NCI-H69 (cell line): Measurements from ENCODE around the gene RAB10.
A peak's percentile ranks its signal among the peaks of the same experiment; 100 is the strongest.
"Not testable (repeated sequence)": the region's sequence is repeated elsewhere in the genome, so short reads cannot be mapped to it uniquely, and the experiment has no call there.

ENCODE experiments used
- DNase-seq: peaks from one replicate; lab custom pipeline; 2025; lab: John Stamatoyannopoulos, UW

RAB10 gene

GRCh38 chr2:26016012-26016705 is 17.7 kb upstream of the RAB10 start:
- DNase-seq, result no peak

- not testable (repeated sequence) for DNase-seq
Measured at GRCh38 chr2:26016706-26017045, 17.2 kb upstream of the RAB10 start.

- DNase-seq, result no peak
Measured at GRCh38 chr2:26017464-26018183, 16.3 kb upstream of the RAB10 start.

GRCh38 chr2:26018184-26019055 is 15.5 kb upstream of the RAB10 start:
- peak; percentile 69 for DNase-seq

- DNase-seq, result no peak
Measured at GRCh38 chr2:26020231-26020640, 13.6 kb upstream of the RAB10 start.

- no peak for DNase-seq
Measured at GRCh38 chr2:26024260-26024659, 9.6 kb upstream of the RAB10 start.

GRCh38 chr2:26025509-26025908 is 8.4 kb upstream of the RAB10 start:
- no peak for DNase-seq

GRCh38 chr2:26028083-26028482 is 5.8 kb upstream of the RAB10 start:
- DNase-seq, result not testable (repeated sequence)

- DNase-seq, result not testable (repeated sequence)
Measured at GRCh38 chr2:26032586-26033269, 1.2 kb upstream of the RAB10 start.

- peak; percentile 91 for DNase-seq
Measured at GRCh38 chr2:26033270-26033817, 540 bp upstream of the RAB10 start.

- peak; percentile 60 for DNase-seq
Measured at GRCh38 chr2:26034637-26034992, 731 bp downstream of the RAB10 start.

GRCh38 chr2:26035090-26035743 is 1.3 kb downstream of the RAB10 start:
- DNase-seq, result peak; percentile 25

GRCh38 chr2:26039603-26040323 is 5.9 kb downstream of the RAB10 start:
- DNase-seq, result no peak

- no peak for DNase-seq
Measured at GRCh38 chr2:26043109-26043508, 9.2 kb downstream of the RAB10 start.

- no peak for DNase-seq
Measured at GRCh38 chr2:26043862-26044696, 10.2 kb downstream of the RAB10 start.

- DNase-seq, result no peak
Measured at GRCh38 chr2:26048791-26049190, 14.9 kb downstream of the RAB10 start.

GRCh38 chr2:26049641-26050040 is 15.8 kb downstream of the RAB10 start:
- no peak for DNase-seq

GRCh38 chr2:26052740-26053139 is 18.9 kb downstream of the RAB10 start:
- DNase-seq, result no peak

- no peak for DNase-seq
Measured at GRCh38 chr2:26054598-26055348, 20.9 kb downstream of the RAB10 start.
